Naive thymus-derived CD4-positive, alpha-beta T cell (primary cell): Measurements from ENCODE around the gene RAMP1. TPM values are rescaled to one million over a fixed set of nuclear protein-coding genes. Genes with fewer than 3 reads are reported as not detected.

Experiments used
- ATAC-seq: fragments of 150-1000 bp; cut with Tn5 transposase; 2 replicates; pipeline ENCODE4 v1.10.0; 2021; ENCODE audit warnings: mild to moderate bottlenecking, moderate library complexity
- CTCF ChIA-PET: fragments of 350-600 bp; sonication (Branson Sonifier 250); formaldehyde crosslinking; loops from one replicate; lab custom pipeline; 2021; ENCODE audit warnings: antibody characterized with exemption; lab: Charles Lee
- POLR2A ChIA-PET: fragments of 350-600 bp; sonication (Branson Sonifier 250); formaldehyde crosslinking; loops from one replicate; lab custom pipeline; 2021; ENCODE audit warnings: antibody characterized with exemption, inconsistent platforms; lab: Charles Lee
- DNase-seq, 9 donors: peaks; one replicate each; pipeline versions ENCODE4 v3.0.0 to v3.0.0-alpha.2; 2020 to 2022; ENCODE audit warnings: mixed read lengths in 1 of 9
- H3K27ac ChIP-seq: one replicate; pipeline ENCODE4 v1.7.0; 2013; ENCODE audit warnings: mild to moderate bottlenecking, low read depth, low read length, moderate library complexity
- H3K27me3 ChIP-seq, 2 donors: one replicate each; pipeline ENCODE4 v1.7.0; 2013; ENCODE audit warnings: low read length in 2 of 2, mild to moderate bottlenecking in 2 of 2, moderate library complexity in 2 of 2; ENCODE audit not compliant: control insufficient read depth in 2 of 2, insufficient read depth in 2 of 2
- H3K36me3 ChIP-seq, 3 experiments: 1 replicate in 2 of 3; 2 replicates in 1 of 3; pipeline ENCODE4 v1.7.0; 2013; ENCODE audit warnings: low read length in 3 of 3, mild to moderate bottlenecking in 3 of 3, moderate library complexity in 1 of 3; ENCODE audit not compliant: insufficient read depth in 3 of 3, control insufficient read depth in 2 of 3
- H3K4me1 ChIP-seq, 2 donors: one replicate each; pipeline ENCODE4 v1.7.0; 2013; ENCODE audit warnings: low read length in 2 of 2, mild to moderate bottlenecking in 2 of 2, moderate library complexity in 1 of 2; ENCODE audit not compliant: control insufficient read depth in 2 of 2, insufficient read depth in 2 of 2
- H3K4me3 ChIP-seq: 2 replicates; pipeline ENCODE4 v1.7.0; 2013; ENCODE audit warnings: mild to moderate bottlenecking, low read length
- H3K9me3 ChIP-seq, 3 experiments: 1 replicate in 2 of 3; 2 replicates in 1 of 3; pipeline ENCODE4 v1.7.0; 2013; ENCODE audit warnings: low read length in 3 of 3; ENCODE audit not compliant: control insufficient read depth in 2 of 3
- H3K27ac Mint-ChIP-seq, 9 donors: one replicate each; pipeline ENCODE4 v1.8.0; 2020 to 2022; ENCODE audit warnings: mixed read lengths in 9 of 9, mild to moderate bottlenecking in 8 of 9, moderate library complexity in 5 of 9, inconsistent platforms in 2 of 9
- H3K27me3 Mint-ChIP-seq, 5 donors: one replicate each; pipeline ENCODE4 v1.8.0; 2021 to 2022; ENCODE audit warnings: mixed read lengths in 5 of 5, mild to moderate bottlenecking in 1 of 5
- H3K36me3 Mint-ChIP-seq, 5 donors: one replicate each; pipeline ENCODE4 v1.8.0; 2020 to 2022; ENCODE audit warnings: mixed read lengths in 5 of 5, mild to moderate bottlenecking in 3 of 5, inconsistent platforms in 1 of 5
- H3K4me1 Mint-ChIP-seq, 7 donors: one replicate each; pipeline ENCODE4 v1.8.0; 2020 to 2022; ENCODE audit warnings: mixed read lengths in 7 of 7, mild to moderate bottlenecking in 3 of 7, inconsistent platforms in 1 of 7
- H3K4me3 Mint-ChIP-seq, 10 donors: one replicate each; pipeline ENCODE4 v1.8.0; 2020 to 2022; ENCODE audit warnings: mild to moderate bottlenecking in 10 of 10, mixed read lengths in 10 of 10, moderate library complexity in 6 of 10, inconsistent platforms in 2 of 10
- H3K9me3 Mint-ChIP-seq, 11 donors: one replicate each; pipeline ENCODE4 v1.8.0; 2020 to 2022; ENCODE audit warnings: mixed read lengths in 11 of 11, mild to moderate bottlenecking in 4 of 11, inconsistent platforms in 1 of 11, moderate library complexity in 1 of 11
- intact Hi-C, 2 donors: fragments of 100-400 bp; cut with micrococcal nuclease; formaldehyde crosslinking; loops; one replicate each; pipeline ENCODE4 v1.15.1; 2023
- polyA plus RNA-seq, 2 donors: library from polyadenylated mRNA; unstranded; fragments of 300-500 nt; fragmentation: Illumina TruSeq; gene quantifications; one replicate each; pipeline ENCODE4 v1.2.3, GENCODE V29; 2021
- total RNA-seq, 6 experiments: library from RNA in 5 of 6; stranded (reverse) in 5 of 6; gene quantifications; 1 replicate in 5 of 6; 2 replicates in 1 of 6; pipeline ENCODE4 v1.2.3 and lab custom pipeline; 2021 to 2026

The RAMP1 gene
- total and polyA plus RNA-seq, 7 experiments from 2014 or later, result 0.52 to 13.2 (median 0.95) TPM; not detected in 1

DNA sequence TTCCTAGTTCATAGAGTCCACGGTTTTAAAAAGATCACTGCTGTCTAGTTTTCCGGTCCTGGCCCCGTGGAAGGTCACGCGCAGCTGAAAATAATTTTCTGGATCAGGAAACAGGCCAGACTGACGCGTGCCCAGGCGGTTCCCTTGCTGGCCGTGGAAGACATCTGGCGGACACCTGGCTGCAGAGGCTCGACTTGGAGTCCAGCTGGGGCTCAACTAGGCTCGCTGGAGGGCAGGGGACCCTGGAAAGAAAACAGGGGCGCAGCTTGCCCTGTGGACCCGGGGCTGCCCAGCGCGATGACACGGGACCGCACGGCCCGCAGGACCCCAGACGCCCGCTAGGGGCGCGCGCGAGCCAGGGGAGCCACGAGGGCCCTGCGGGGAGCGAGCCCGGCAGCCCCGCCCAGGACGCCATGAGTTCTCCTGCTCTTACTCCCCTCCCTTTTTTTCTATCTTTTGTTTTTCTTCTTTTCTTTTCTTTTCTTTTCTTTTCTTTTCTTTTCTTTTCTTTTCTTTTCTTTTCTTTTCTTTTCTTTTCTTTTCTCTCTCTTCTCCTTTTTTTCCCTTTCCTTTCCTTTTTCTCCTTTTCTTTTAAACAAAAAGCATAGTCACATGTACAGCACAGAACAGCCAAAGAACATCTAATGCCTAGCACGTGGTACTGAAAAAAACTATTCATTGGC lies 64.2 kb downstream of the RAMP1 start:
- ChIA-PET POLR2A (interaction anchor here (1.0 to 3.1 kb wide), 5 partner anchors 18 to 279 kb away, joined by 3 to 10 read pairs (median 5); no protein-coding TSS in a partner anchor), CTCF (interaction anchor here (0.7 to 3.1 kb wide), 10 partner anchors 9 to 178 kb away, joined by 3 to 17 read pairs (median 4); no protein-coding TSS in a partner anchor)
- DNase-seq (peak; percentile 57 to 90 (median 79)), ATAC-seq (peak; percentile 99)
- peaks cover 0 to 2% (median 0%) of the 10 kb centered on the region in 5 donors for H3K27me3 Mint-ChIP-seq
- H3K4me3 ChIP-seq, result peak overlapping the region; percentile 55
- peaks cover 0 to 5% (median 0%) of the 10 kb centered on the region in 11 donors for H3K9me3 Mint-ChIP-seq
- intact Hi-C loops, result loop anchor here (1.0 to 2.0 kb wide), 8 partner anchors 25 to 340 kb away; partner anchors contain the start of genes ILKAP (in 1 of the 2), RAMP1 (in 1 of the 2) and SCLY (in 1 of the 2)
- peak overlapping the region; percentile 20 for H3K27ac ChIP-seq
- H3K36me3 Mint-ChIP-seq, result peaks cover 0 to 9% (median 0%) of the 10 kb centered on the region in 5 donors
- peak overlapping the region in 8 of 9 donors; percentile 16 to 86 (median 56) for H3K27ac Mint-ChIP-seq
- no peaks in the 10 kb centered on the region for H3K27me3 ChIP-seq
- H3K4me3 Mint-ChIP-seq, result peak overlapping the region; percentile 37 to 81 (median 68)
- no peaks in the 10 kb centered on the region for H3K9me3 ChIP-seq
- no peaks in the 10 kb centered on the region for H3K36me3 ChIP-seq
- H3K4me1 ChIP-seq, result no peaks in the 10 kb centered on the region
- peaks cover 11 to 42% (median 31%) of the 10 kb centered on the region in 7 donors for H3K4me1 Mint-ChIP-seq

DNA sequence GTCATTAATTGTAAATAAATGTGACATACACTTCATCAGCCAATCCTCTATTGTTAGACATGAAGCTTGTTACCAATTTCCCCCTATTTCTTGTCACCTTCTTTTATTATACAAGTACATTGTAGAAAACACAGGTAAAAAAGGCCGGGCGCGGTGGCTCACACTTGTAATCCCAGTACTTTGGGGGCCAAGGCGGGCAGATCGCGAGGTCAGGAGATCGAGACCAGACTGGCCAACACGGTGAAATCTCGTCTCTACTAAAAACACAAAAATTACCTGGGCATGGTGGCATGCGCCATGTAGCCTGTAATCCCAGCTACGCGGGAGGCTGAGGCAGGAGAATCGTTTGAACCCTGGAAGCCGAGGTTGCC lies 64.7 kb downstream of the RAMP1 start:
- no peak for DNase-seq
- peaks cover 0 to 6% (median 0%) of the 10 kb centered on the region in 11 donors for H3K9me3 Mint-ChIP-seq
- peaks cover 0 to under 1% (median 0%) of the 10 kb centered on the region in 5 donors for H3K27me3 Mint-ChIP-seq
- no peaks in the 10 kb centered on the region for H3K27me3 ChIP-seq
- POLR2A ChIA-PET, result interaction anchor here (1.3 to 3.1 kb wide), 3 partner anchors 17 to 44 kb away, joined by 3 to 10 read pairs (median 7); no protein-coding TSS in a partner anchor
- intact Hi-C loops, result no loop called here
- H3K4me3 ChIP-seq, result no peak overlapping the region
- H3K36me3 ChIP-seq, result no peaks in the 10 kb centered on the region
- H3K27ac Mint-ChIP-seq, result peak overlapping the region in 4 of 9 donors; percentile 60 to 86 (median 72)
- ATAC-seq, result no peak
- H3K27ac ChIP-seq, result no peak overlapping the region
- peaks cover 11 to 40% (median 28%) of the 10 kb centered on the region in 7 donors for H3K4me1 Mint-ChIP-seq
- H3K4me1 ChIP-seq, result no peaks in the 10 kb centered on the region
- peaks cover 0 to 11% (median 0%) of the 10 kb centered on the region in 5 donors for H3K36me3 Mint-ChIP-seq
- H3K9me3 ChIP-seq, result no peaks in the 10 kb centered on the region
- peak overlapping the region in 9 of 10 donors; percentile 17 to 81 (median 67) for H3K4me3 Mint-ChIP-seq
- CTCF ChIA-PET, result interaction anchor here (0.6 to 3.1 kb wide), 8 partner anchors 9 to 346 kb away, joined by 3 to 17 read pairs (median 5); no protein-coding TSS in a partner anchor

DNA sequence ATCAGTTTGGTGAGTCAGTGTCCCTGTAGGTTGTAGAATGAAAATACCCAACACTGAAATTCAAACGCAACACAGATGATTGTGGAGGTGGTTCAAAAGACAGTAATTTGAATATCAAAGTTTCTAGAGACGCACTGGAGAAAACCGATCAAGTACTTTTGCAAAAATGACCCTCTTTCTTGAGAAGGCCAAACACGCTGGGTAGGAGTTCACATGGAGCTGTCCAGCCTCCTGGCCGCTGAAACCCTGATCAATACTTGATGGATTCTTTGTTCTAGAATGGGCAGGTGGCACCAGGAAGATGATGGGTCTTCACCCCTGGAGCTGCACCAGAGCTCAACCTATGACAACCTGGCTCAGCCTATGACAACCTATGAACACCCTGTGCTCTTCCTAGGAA lies 67.7 kb downstream of the RAMP1 start:
- intact Hi-C loops, result no loop called here
- DNase-seq (no peak), ATAC-seq (no peak)
- no peaks in the 10 kb centered on the region for H3K27me3 ChIP-seq
- CTCF ChIA-PET, result no interaction called here
- POLR2A ChIA-PET, result interaction anchor here (1.1 kb wide), 1 partner anchor 17 kb away, joined by 3 read pairs; no protein-coding TSS in a partner anchor
- no peaks in the 10 kb centered on the region for H3K4me1 ChIP-seq
- H3K4me3 ChIP-seq, result no peak overlapping the region
- Mint-ChIP-seq H3K36me3 (peaks cover 0 to 14% (median 0%) of the 10 kb centered on the region in 5 donors), H3K27ac (no peak overlapping the region), H3K4me1 (peaks cover 7 to 27% (median 19%) of the 10 kb centered on the region in 7 donors), H3K9me3 (peaks cover 0 to 12% (median 0%) of the 10 kb centered on the region in 11 donors), H3K4me3 (no peak overlapping the region), H3K27me3 (no peaks in the 10 kb centered on the region)
- H3K9me3 ChIP-seq, result no peaks in the 10 kb centered on the region
- no peaks in the 10 kb centered on the region for H3K36me3 ChIP-seq
- no peak overlapping the region for H3K27ac ChIP-seq

DNA sequence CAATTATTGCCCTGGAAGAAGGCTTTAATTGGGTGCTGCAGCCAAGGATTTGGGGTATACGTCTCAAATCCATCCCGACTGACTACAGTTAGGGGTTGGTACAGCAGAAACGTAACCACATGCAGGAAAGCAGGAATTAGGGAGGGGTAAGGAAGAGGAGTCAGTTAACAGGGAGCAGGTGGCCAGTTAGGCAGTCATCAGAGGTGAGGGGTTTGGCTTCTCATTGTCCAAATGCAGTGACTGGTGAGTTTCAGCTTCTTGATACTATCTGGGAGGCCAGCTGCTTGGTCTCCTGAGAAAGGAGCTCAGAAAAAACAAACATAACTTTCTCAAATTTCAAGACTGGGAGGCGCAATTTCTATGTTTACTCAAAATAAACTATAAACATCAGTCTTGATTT lies 68.6 kb downstream of the RAMP1 start:
- ATAC-seq (no peak), DNase-seq (no peak)
- POLR2A ChIA-PET, result no interaction called here
- peaks cover 0 to 14% (median 0%) of the 10 kb centered on the region in 5 donors for H3K36me3 Mint-ChIP-seq
- Histone ChIP-seq H3K4me3 (no peak overlapping the region), H3K27me3 (no peaks in the 10 kb centered on the region), H3K4me1 (no peaks in the 10 kb centered on the region), H3K36me3 (no peaks in the 10 kb centered on the region), H3K27ac (no peak overlapping the region), H3K9me3 (no peaks in the 10 kb centered on the region)
- peak overlapping the region in 2 of 9 donors; percentile 18 to 67 for H3K27ac Mint-ChIP-seq
- intact Hi-C loops, result no loop called here
- no peak overlapping the region for H3K4me3 Mint-ChIP-seq
- CTCF ChIA-PET, result no interaction called here
- peaks cover 7 to 24% (median 17%) of the 10 kb centered on the region in 7 donors for H3K4me1 Mint-ChIP-seq
- no peaks in the 10 kb centered on the region for H3K27me3 Mint-ChIP-seq
- H3K9me3 Mint-ChIP-seq, result peaks cover 0 to 12% (median 0%) of the 10 kb centered on the region in 11 donors

DNA sequence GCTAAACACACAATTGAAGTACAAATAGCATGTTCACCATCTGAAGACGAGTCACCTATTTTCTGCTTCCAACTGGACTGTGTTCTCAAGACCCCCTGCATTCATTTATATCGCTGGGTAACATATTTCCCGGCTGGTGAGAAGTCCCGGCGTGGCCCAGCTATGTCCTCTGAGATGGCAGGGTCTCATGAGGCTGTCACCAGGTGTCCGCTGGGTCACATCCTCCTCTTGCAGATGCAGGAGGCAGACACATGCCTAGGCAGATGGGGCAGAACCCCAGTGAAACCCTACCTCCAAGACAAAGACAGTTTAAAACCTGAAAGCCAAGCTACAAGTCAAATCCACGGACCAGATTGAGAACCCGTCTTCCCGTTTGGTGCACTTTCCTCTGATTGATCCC lies 70.6 kb downstream of the RAMP1 start:
- H3K27ac ChIP-seq, result no peak overlapping the region
- DNase-seq, result no peak
- intact Hi-C loops, result no loop called here
- no peak for ATAC-seq
- peaks cover 0 to 15% (median 11%) of the 10 kb centered on the region in 7 donors for H3K4me1 Mint-ChIP-seq
- peak overlapping the region in 1 of 9 donors; percentile 65 for H3K27ac Mint-ChIP-seq
- H3K36me3 Mint-ChIP-seq, result peaks cover 0 to 13% (median 0%) of the 10 kb centered on the region in 5 donors
- H3K9me3 Mint-ChIP-seq, result peaks cover 0 to 12% (median 0%) of the 10 kb centered on the region in 11 donors
- POLR2A ChIA-PET, result interaction anchor here (0.6 to 1.4 kb wide), 2 partner anchors 11 to 272 kb away, joined by 3 to 14 read pairs; no protein-coding TSS in a partner anchor
- no peaks in the 10 kb centered on the region for H3K9me3 ChIP-seq
- no peak overlapping the region for H3K4me3 Mint-ChIP-seq
- no peaks in the 10 kb centered on the region for H3K4me1 ChIP-seq
- no peaks in the 10 kb centered on the region for H3K36me3 ChIP-seq
- H3K4me3 ChIP-seq, result no peak overlapping the region
- CTCF ChIA-PET, result interaction anchor here (0.6 to 1.2 kb wide), 2 partner anchors 11 to 64 kb away, joined by 3 to 4 read pairs; no protein-coding TSS in a partner anchor
- no peaks in the 10 kb centered on the region for H3K27me3 Mint-ChIP-seq
- no peaks in the 10 kb centered on the region for H3K27me3 ChIP-seq

DNA sequence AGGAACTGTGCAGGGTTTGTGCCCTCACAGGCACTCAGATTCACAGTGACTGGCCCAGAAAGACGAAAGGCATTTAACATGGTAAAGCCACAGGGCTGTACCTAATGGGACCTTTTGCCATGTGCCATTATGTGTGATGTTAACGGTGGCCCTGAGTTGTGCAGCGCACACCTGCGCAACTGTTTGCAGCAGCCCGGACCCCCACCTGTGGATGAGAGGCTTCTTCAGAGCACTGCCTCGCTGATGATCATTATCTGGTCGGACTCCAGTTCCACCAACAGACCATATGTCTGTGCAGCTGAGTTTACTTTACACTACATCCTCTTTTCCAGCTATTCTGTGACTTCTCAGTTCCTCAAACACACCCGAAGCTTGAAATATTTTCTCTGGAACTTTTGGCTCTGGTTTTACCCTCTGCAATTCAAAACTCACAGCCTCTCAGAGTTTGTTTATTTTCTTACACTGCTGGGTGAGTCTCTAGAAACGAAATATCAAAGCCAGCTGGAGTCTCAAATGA lies 71.8 kb downstream of the RAMP1 start:
- Histone ChIP-seq H3K27me3 (no peaks in the 10 kb centered on the region), H3K27ac (no peak overlapping the region), H3K4me3 (no peak overlapping the region), H3K9me3 (no peaks in the 10 kb centered on the region), H3K4me1 (no peaks in the 10 kb centered on the region), H3K36me3 (no peaks in the 10 kb centered on the region)
- Mint-ChIP-seq H3K27ac (peak overlapping the region in 2 of 9 donors; percentile 4 to 36), H3K36me3 (peaks cover 0 to 11% (median 0%) of the 10 kb centered on the region in 5 donors), H3K4me3 (no peak overlapping the region), H3K9me3 (peaks cover 0 to 12% (median 0%) of the 10 kb centered on the region in 11 donors), H3K4me1 (peaks cover 2 to 17% (median 8%) of the 10 kb centered on the region in 7 donors), H3K27me3 (no peaks in the 10 kb centered on the region)
- intact Hi-C loops, result no loop called here
- CTCF ChIA-PET, result interaction anchor here (0.8 kb wide), 1 partner anchor 150 kb away, joined by 3 read pairs; no protein-coding TSS in a partner anchor
- DNase-seq (no peak), ATAC-seq (peak; percentile 57)
- POLR2A ChIA-PET, result interaction anchor here (0.9 to 1.7 kb wide), 3 partner anchors 9 to 26 kb away, joined by 3 to 9 read pairs (median 4); no protein-coding TSS in a partner anchor
